HuH-7 (cell line): Measurements from ENCODE around the gene NAALADL1.
"Not testable (repeated sequence)": the region's sequence is repeated elsewhere in the genome, so short reads cannot be mapped to it uniquely, and the experiment has no call there.

Experiments
- DNase-seq: peaks from one replicate; pipeline ENCODE4 v3.0.0; 2011; ENCODE audit warnings: low spot score

Gene NAALADL1

DNA sequence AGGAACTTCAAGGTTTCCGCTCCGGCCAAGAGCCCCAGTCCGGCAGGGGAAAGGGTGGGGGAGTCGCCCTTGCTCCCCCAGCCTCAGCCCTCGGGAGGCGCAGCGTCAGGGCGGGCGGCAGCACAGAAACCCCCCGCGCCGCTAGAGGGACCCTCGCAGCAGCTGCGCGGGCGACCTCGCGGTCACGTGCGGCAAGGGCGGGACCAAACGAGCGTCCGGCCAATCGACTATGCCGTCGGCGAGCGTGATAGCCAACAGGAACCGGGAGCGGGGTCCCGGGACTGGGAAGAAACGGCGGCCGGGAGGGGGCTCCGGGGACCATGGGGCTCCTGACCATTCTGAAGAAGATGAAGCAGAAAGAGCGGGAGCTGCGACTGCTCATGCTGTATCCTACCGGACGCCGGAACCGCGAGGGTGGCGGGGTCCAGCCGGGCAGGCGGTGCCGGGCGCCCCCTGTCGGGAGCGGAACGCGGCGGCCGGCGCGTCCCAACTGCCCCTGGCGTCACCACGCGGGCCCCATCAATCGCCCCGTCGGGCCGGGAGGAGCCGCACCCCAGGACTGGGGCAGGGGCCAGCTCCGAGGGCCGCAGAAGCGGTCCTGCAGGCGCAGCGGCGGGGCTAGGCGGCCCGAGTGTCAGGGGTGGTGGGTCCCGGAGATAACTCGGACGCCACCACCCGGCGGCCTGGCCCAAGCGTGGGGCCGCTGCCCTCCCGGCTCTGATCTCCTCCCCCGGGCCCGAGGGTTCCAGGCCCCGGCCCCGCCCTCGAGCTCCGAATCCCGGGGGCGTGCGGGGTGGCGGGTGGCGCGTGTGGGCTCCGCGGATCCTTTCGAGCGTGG is 44.2 kb downstream of the NAALADL1 start, which contains the start of gene ARL2:
TSS of gene ARL2 (plus strand) at position 273 of the 838 bp plus-strand sequence. CDS start at position 321, 48 bp downstream.
- peak; percentile 84 for DNase-seq

DNA sequence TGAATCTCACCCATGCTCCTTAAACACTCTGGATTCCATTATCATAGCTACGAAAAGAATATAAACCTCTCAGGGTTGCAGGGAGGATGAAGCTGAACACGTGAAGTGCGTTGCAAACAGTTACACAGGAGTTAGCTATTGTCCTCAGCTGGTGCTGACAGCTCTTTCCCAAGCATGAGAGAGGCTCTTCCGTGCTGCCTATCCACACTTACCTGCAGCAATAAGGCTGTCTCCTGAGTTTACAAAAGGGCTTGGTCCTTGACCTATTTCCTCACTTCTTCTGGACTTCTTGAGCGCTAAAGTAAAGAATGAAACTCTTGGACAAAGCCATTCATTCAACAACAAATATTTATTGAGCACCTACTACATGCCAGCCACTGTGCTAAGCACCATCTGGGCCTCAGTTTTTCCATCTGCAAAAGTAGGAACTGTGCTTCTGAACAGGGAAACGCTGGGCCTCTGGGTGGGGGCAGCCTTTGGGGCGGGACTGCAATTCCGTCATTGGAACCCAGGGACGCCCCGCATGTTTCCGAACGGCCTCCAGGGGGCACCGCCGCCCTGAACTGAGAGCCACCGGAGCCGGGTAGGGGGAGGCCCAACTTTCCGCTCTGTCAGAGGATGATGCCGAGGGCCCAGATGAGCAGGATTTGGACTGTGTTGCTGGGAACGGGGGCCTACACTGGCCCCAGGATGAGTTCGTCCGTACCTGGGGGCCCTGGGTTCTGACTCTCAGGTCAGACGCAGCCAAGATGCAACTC is 45.0 kb downstream of the NAALADL1 start:
- peak; percentile 89 for DNase-seq

DNA sequence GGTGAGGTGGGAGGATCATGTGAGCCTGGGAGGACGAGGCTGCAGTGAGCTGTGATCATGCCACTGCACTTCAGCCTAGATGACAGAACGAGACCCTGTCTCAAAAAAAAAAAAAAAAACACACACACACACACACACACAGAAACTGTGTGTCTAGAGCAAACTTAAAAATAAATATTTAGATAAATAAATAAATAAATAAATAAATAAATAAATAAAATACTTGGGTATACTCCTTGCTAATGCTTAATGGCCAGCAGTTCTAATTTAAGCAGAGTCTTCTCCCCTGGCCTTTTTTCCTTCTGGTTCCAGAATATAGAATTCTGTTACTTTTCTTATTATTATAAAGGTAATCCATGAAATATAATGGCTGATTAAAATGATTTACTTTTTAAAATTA is 49.5 kb downstream of the NAALADL1 start:
- DNase-seq: no peak

DNA sequence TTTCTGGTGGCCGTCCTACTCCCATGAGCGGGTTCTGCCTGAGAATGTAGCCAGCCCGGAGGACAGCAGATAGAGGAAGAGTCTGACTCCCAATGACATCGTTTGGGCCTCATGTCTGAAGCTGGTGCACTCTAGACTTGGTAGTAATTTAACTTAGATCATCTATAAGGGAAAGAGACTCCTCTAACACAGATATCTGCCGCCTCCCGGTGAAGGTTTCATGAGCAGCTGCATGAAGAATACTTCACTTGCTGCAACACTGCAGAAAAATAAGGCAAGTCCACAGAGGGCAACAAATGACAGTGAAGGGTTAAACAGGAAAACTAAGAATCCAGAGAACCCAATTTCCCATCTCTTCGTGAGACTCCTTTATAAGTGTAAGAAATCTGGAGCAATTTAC is 50.3 kb downstream of the NAALADL1 start:
- no peak for DNase-seq

DNA sequence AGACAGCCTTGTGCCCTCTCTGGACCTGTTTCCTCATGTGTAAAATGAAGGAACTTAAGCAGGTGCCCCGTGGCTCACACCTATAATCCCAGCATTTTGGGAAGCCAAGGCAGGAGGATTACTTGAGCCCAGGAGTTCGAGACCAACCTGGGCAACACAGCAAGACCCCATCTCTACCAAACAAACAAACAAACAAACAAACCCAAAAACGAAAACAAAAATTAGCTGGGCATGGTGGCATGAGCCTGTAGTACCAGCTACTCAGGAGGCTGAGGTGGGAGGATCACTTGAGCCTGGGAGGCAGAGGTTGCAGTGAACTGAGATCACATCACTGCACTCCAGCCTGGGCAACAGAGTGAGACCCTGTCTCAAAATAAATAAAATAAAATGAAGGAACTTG is 54.4 kb downstream of the NAALADL1 start:
- DNase-seq: not testable (repeated sequence)

DNA sequence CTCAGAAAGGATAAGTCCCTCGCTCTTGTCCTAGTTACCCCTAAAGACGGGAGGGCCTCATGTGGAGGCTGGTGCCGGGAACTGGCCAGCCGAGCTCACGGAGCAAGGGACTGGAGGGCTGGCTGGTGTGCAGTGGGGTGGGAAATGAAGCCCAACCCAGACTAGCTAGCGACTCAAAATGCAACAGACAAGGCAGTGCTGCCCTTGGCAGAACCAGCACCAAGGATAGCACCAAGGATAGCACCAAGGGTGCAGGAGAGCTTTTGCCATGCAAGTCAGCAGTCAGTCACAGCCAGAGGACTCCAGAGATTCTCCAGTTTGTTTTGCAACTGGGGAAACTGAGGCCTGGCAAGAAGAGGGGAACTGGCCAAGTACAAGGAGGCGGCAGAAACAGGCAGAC is 55.1 kb downstream of the NAALADL1 start:
- DNase-seq: no peak

DNA sequence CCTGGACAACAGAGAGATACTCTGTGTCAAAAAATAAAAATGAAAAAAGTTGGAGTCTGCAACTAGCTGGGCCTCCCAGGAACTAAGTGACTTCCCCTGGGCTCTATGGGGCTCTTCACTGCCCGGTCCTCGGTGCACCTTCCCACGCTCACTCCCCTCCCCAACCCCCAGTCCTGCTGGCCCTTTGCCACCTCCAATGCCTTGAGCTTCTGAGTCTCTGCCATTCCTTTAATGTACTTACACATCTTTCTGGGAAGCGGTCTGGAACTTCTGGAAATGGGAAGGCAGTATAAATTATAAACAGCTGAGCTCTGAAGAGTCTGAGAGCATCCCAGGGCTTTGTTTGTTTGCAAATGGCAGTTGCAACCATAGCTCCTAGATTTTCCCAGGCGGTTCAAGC is 55.6 kb downstream of the NAALADL1 start:
- DNase-seq: no peak

DNA sequence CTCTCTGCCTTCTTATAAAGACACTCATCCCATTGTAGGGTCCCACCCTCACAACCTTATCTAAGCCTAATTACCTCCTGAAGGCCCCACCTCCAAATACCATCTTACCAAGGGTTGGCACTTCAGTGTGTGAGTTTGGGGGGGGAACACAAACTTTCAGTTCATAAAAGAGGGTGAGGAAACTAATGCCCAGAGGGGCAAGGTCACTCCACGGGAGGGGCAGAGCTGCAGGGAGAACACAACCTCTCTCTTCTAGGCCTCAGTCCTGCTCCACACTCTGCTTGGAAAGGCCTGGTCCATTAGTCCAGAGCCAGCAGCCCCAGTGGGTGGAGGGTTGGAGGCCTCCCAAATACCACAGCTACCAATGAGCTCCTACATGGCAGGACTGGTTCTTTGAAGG is 58.9 kb downstream of the NAALADL1 start:
- DNase-seq: no peak

DNA sequence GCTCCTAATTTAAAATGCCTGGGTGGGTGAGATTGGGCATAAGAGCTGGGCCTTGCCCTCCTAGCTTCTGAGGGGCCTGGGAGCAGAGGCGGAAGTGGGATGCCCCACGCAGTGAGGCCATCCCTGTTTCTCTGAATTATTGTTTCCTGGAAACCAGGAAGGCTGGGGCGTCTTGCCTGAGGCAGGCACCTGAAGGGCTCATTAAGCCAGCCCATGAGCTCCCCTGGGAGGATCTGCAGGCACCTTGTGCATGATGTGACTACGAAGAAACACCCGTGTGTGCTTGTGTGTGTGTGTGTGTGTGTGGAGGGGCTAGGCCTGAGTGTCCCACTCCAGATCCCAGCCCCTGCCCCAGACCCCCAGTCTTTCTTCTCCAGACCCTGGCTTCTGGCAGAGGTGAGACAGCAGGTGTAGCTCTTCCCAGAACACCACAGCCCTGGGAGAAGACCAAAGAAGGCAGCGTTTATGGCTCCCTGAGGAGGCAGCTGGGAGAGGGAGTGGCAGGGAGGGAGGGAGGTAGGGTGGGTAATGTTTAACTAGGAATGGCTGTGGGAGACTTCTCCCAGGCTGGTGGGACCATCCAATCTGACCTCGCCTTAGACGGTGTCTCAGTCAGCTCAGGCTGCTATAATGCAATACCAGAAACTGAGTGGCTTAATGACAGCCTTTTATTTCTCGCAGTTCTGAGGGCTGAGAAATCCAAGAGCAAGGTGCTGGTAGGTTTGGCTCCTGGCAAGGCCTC is 59.5 kb downstream of the NAALADL1 start:
- DNase-seq: peak; percentile 69

DNA sequence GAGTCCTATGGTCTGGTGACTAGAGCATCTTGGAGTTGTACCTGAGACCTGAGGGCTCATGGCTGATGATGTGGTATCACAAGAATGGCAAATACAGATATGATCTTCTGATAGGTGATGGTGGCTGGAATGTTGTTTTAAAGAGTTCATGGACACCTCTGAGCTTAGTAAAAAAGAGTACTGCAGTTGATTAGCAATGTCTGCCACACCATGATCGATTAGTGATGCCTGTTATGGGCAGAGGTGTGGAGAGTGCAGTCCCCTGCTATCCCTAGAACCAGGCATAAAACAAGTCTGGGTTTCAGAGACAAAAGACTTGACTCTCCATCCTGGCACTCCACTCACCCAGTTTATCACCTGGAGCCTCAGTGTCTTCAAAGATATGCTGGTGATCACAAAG is 60.2 kb downstream of the NAALADL1 start:
- no peak for DNase-seq

DNA sequence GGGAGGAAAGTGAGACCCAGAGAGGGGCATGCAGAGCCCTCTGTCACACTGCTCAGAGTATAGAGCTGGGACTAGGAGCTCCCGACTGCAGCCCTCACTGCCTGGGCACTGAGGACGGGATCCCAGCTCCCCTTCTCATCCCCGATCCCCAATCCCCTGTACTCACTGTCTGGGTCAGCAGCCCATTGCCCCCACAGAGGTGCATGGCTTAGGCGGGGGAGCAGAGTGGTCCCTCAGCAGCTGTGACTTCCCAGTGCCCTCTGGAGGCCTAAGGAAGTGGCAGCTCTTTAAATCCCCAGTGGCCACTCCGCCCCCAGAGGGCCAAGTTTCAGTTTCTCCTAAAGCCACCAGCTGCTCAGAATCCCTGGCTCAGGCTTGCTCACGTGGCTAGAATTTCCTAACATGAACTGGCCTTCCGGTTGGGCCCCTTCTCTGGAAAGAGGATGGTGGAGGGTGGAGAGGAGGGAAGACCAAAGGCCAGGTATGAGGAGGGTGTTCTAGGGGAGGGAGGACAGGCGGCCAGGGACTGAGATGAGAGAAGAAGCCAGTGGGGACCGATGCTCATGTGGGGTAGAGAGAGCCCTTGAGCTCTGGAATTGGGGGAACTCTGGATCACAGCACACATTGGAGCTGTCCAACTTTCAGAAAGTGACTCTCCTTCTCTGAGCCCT is 61.5 kb downstream of the NAALADL1 start, which contains the start of gene BATF2:
TSS of gene BATF2 (minus strand) at position 262 of the 671 bp plus-strand sequence. CDS start at position 205, 57 bp downstream.
- peak; percentile 80 for DNase-seq

DNA sequence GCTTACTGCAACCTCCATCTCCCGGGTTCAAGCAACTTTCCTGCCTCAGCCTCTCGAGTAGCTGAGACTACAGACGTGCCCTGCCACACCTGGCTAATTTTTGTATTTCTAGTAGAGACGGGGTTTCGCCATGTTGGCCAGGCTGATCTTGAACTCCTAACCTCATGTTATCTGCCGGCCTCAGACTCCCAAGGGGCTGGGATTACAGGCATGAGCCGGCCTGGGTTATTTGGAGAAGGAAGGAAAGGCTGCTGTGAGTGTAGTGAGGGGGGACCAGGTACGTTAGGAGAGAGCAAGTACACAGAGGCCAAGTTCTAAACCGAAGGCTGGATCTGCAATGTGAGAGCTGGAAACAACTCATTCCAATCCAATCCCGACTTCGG is 62.0 kb downstream of the NAALADL1 start:
- no peak for DNase-seq
